Sigmoid colon (tissue), 4 donors: ENCODE results near the gene HES3.

Source experiments
- CTCF ChIP-seq, 4 experiments: fragments of 450-650 bp in 3 of 4; fragments of 200-600 bp in 1 of 4; IDR thresholded peaks; one replicate each; pipeline ENCODE4 v1.5.1; 2016 to 2019; ENCODE audit warnings: antibody characterized with exemption in 4 of 4, mild to moderate bottlenecking in 3 of 4, moderate library complexity in 2 of 4
- EP300 ChIP-seq, 4 donors: sonication (generic); formaldehyde crosslinking; IDR thresholded peaks; one replicate each; pipeline ENCODE4 v1.6.1; 2017; ENCODE audit warnings: antibody characterized with exemption in 4 of 4

GRCh38 chr1:6210591-6211355 lies 33.2 kb upstream of the HES3 start:
- TF ChIP-seq CTCF (IDR thresholded peaks at IDR 0.05) (no peak), EP300 (IDR thresholded peaks at IDR 0.05) (no peak)
